Spleen (tissue), 7 donors: Measurements from ENCODE around the gene TSHZ2.

Source experiments
- CTCF ChIP-seq, 11 experiments: fragments of 200-600 bp in 7 of 11; fragments of 450-650 bp in 4 of 11; sonication (generic) in 4 of 11; IDR thresholded peaks in 8 of 11; conservative IDR thresholded peaks in 3 of 11; 1 replicate in 7 of 11; 2 replicates in 4 of 11; pipeline versions ENCODE4 v1.4.0 to v1.8.0; 2016 to 2021; ENCODE audit warnings: antibody characterized with exemption in 11 of 11, inconsistent platforms in 4 of 11, mild to moderate bottlenecking in 1 of 11
- POLR2A ChIP-seq, 3 donors: fragments of 450-650 bp; IDR thresholded peaks; one replicate each; pipeline ENCODE4 v1.5.1; 2017; ENCODE audit warnings: antibody characterized with exemption in 3 of 3, mild to moderate bottlenecking in 1 of 3
- donor health status: DM: no; HTN: no; CAD: no; lungs with moderate emphysema.
- donor health status: DM: no; HTN: no; CAD: no.
- donor health status: DM: no; HTN: no; CAD: no.

DNA sequence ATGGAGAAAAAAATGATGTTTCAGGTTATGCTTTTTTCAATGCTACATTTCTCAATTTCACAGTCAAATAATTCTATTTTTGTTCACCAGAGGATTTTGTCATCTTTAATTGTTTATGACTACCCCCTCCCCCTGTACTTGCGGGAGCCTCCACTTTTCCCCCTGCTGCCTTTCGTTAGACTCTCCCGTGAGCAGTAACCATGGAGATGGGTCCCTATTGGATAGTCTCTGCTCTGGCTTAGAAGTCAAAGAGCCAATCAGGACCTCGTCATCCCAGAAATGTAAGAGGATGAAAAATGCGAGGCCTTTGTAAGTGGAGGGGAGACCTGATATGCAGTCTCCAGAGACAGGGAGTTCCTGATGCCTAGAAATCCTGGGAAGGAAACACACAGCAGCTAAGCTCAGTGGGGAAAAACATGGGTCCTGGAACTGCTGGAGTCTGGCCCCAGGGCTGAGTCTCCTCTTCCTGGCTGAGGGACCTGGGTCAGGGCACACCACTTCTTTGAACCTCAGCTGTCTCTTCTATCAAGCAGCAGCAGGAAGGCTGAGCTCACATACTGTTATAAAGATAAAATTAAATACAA lies 298.7 kb downstream of the TSHZ2 start:
- TF ChIP-seq CTCF (IDR thresholded peaks at IDR 0.05 in 8 of 11, conservative IDR thresholded peaks at IDR 0.05 in 3 of 11): no peak
- no peak for TF ChIP-seq POLR2A (IDR thresholded peaks at IDR 0.05)
